Prostate gland (tissue), 2 donors: ENCODE data around the gene FARP1. TPM values are rescaled to one million over a fixed set of nuclear protein-coding genes. Genes with fewer than 3 reads are reported as not detected.

Experiments used
- DNase-seq: peaks from one replicate; pipeline ENCODE4 v3.0.0-alpha.2; 2019; ENCODE audit warnings: low spot score
- H3K27ac ChIP-seq, 2 donors: fragments of 200-600 bp; sonication (generic); 2 replicates each; pipeline ENCODE4 v1.5.1; 2017 to 2019
- H3K27me3 ChIP-seq: fragments of 200-600 bp; sonication (generic); replicated peaks from 2 replicates; pipeline ENCODE4 v1.5.1; 2019; ENCODE audit not compliant: insufficient read depth
- H3K36me3 ChIP-seq, 2 donors: fragments of 200-600 bp; sonication (generic); 1 replicate in 1 of 2; 2 replicates in 1 of 2; pipeline versions ENCODE4 v1.5.1 to v1.8.1; 2017 to 2019
- H3K4me1 ChIP-seq: fragments of 200-600 bp; sonication (generic); replicated peaks from 2 replicates; pipeline ENCODE4 v1.5.1; 2019
- H3K4me3 ChIP-seq, 2 donors: fragments of 200-600 bp; sonication (generic); 2 replicates each; pipeline ENCODE4 v1.5.1; 2017 to 2019
- H3K9me3 ChIP-seq: fragments of 200-600 bp; sonication (generic); 2 replicates; pipeline ENCODE4 v1.5.1; 2017
- POLR2A ChIP-seq: fragments of 450-650 bp; IDR thresholded peaks from one replicate; pipeline ENCODE4 v1.6.1; 2016; ENCODE audit warnings: antibody characterized with exemption, mild to moderate bottlenecking
- POLR2AphosphoS5 ChIP-seq: sonication (generic); formaldehyde crosslinking; IDR thresholded peaks from one replicate; pipeline ENCODE4 v1.6.1; 2017; ENCODE audit warnings: antibody characterized with exemption
- WGBS: methylation state at CpG from one replicate; pipeline ENCODE4 v1.1.5; 2018; 5-methylcytosine and 5-hydroxymethylcytosine counted together
- intact Hi-C: fragments of 100-400 bp; cut with DNase I; formaldehyde crosslinking; loops from one replicate; pipeline ENCODE4 v1.14.2; 2022
- total RNA-seq, 2 donors: library from RNA; depleted of rRNA; stranded (reverse); fragments of >200 nt; gene quantifications; one replicate each; pipeline ENCODE4 v1.1.0, GENCODE V29; 2016
- TF ChIP-seq, protein P1 (sequence below), 4 experiments: fragments of 200-600 bp in 2 of 4; fragments of 450-650 bp in 2 of 4; sonication (generic) in 2 of 4; IDR thresholded peaks; 1 replicate in 3 of 4; 2 replicates in 1 of 4; pipeline ENCODE4 v1.5.1; 2016 to 2019; ENCODE audit warnings: antibody characterized with exemption in 4 of 4, mild to moderate bottlenecking in 2 of 4, moderate library complexity in 2 of 4

Gene FARP1
- total RNA-seq, 2 donors from 2014 or later = 70.6 to 77.5 TPM

DNA sequence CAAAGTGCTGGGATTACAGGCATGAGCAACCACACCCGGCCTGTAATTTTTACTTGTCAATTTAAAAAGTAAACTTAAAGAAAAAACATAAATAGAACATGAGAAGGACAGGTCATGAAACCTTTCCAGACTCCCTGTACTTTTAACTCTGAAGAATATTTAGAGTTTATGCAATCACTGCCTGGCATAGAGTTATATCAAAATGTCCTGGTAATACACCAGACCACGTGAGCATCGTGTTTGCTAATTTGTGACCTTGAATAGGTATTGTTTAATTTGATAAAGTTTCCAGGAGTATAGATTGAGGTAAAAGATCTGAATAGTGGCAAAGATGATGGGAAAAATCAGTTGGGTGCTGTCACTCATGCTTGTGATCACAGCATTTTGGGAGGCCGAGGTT, 115.3 kb downstream of the FARP1 start:
- Histone ChIP-seq H3K36me3 (no peaks in the 10 kb centered on the region), H3K4me1 (no peaks in the 10 kb centered on the region), H3K9me3 (no peaks in the 10 kb centered on the region), H3K4me3 (no peak overlapping the region), H3K27ac (no peak overlapping the region), H3K27me3 (no peaks in the 10 kb centered on the region)
- 83% methylated on average over 4 of the region's 4 CpGs for WGBS
- intact Hi-C loops = no loop called here
- TF ChIP-seq, protein P1, sequence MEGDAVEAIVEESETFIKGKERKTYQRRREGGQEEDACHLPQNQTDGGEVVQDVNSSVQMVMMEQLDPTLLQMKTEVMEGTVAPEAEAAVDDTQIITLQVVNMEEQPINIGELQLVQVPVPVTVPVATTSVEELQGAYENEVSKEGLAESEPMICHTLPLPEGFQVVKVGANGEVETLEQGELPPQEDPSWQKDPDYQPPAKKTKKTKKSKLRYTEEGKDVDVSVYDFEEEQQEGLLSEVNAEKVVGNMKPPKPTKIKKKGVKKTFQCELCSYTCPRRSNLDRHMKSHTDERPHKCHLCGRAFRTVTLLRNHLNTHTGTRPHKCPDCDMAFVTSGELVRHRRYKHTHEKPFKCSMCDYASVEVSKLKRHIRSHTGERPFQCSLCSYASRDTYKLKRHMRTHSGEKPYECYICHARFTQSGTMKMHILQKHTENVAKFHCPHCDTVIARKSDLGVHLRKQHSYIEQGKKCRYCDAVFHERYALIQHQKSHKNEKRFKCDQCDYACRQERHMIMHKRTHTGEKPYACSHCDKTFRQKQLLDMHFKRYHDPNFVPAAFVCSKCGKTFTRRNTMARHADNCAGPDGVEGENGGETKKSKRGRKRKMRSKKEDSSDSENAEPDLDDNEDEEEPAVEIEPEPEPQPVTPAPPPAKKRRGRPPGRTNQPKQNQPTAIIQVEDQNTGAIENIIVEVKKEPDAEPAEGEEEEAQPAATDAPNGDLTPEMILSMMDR (IDR thresholded peaks at IDR 0.05) = no peak
- TF ChIP-seq POLR2AphosphoS5 (no peak), POLR2A (no peak)
- DNase-seq = no peak

DNA sequence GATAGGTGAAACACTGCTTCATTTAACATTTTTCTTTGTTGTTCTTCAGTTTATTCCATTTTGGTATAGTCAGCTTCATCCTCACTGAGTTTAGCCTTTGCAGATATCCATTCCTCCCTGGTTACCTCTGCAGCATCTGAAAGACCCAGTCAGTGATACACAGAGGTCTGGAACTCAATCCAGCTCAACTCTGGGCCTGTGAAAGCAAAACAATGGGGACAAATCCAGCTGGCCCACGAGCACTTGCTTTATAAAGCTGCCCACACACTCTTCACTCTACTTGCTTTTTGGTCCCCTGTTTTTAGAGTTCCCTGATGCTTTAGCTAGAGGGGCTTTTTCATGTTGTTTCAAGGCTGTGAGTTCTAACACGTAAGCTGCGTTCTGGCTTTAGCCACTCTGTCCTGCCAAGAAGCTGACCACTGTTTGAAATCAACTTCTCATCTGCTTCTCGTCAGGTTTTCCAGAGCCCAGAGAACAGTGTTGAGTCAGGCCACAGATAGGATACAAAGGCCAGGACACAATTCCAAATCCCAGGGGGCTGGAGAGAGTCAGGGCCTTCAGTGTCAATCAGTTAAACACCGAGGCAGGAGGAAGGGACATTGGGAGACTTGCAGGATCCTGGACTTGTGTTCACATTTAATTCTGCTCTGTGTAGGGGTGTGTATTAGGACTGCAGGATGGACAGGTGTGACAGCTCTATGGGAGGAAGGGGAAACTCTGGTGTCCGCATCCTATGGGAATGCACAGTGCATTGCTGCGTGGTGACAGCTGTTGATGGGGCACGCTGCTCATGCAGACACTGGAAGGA, 117.7 kb downstream of the FARP1 start:
- DNase-seq = no peak
- WGBS = 62% methylated on average over 8 of the region's 8 CpGs
- H3K27me3 ChIP-seq = no peaks in the 10 kb centered on the region
- no peaks in the 10 kb centered on the region for H3K36me3 ChIP-seq
- H3K9me3 ChIP-seq = no peaks in the 10 kb centered on the region
- intact Hi-C loops = no loop called here
- no peak overlapping the region for H3K27ac ChIP-seq
- H3K4me1 ChIP-seq = no peaks in the 10 kb centered on the region
- no peak overlapping the region for H3K4me3 ChIP-seq
- TF ChIP-seq, protein P1 (IDR thresholded peaks at IDR 0.05) = no peak
- no peak for TF ChIP-seq POLR2A
- TF ChIP-seq POLR2AphosphoS5 = no peak

DNA sequence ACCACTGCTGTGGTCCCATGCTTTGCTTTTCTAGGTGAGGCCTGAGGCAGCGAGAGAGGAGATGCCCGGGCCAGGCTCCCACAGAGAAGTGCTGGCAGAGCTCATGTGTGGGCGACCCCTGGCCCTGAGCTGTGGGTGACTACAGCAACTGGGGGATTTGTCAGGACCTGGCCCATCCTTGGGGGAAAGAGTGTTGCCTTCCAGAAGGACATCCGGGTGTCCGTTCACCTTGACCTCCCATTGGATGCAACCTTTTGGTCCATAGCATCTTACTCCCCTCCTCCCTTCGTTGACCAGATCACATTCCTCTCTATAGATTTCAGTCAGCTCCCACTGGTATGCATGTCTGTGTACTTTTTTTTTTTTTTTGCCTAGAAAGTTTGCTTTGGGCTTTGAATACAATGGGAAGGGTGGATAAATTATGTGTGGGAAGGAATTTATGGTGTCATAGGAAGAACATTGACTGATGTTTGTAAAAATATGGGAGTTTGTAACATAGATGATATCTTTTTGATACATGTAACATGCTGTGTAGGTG, 118.3 kb downstream of the FARP1 start:
- Histone ChIP-seq H3K9me3 (no peaks in the 10 kb centered on the region), H3K36me3 (no peaks in the 10 kb centered on the region), H3K4me1 (no peaks in the 10 kb centered on the region), H3K27ac (no peak overlapping the region), H3K4me3 (no peak overlapping the region), H3K27me3 (no peaks in the 10 kb centered on the region)
- no peak for DNase-seq
- intact Hi-C loops = no loop called here
- WGBS = 64% methylated on average over 6 of the region's 6 CpGs
- TF ChIP-seq POLR2AphosphoS5 (no peak), POLR2A (no peak)
- TF ChIP-seq, protein P1 (IDR thresholded peaks at IDR 0.05) = no peak

DNA sequence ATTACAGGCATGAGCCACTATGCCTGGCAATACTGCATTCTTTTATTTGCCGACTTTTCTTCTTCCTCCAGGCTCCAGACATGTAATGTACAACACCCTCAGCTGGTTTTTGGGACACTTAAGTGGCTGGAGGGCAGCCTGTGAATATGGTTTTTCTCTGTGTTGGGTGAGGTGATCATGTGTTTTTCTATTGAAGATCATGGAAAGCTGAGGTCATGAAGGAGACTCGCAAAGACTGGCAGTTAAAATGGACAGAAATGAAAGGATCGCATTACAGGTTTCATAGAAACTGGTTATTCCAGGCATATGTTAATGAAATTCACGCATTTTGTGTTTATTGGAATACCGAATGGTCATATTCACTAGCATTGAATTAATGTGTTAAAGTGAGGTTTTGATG, 119.4 kb downstream of the FARP1 start:
- Histone ChIP-seq H3K27ac (no peak overlapping the region), H3K9me3 (no peaks in the 10 kb centered on the region), H3K4me1 (no peaks in the 10 kb centered on the region), H3K27me3 (no peaks in the 10 kb centered on the region), H3K36me3 (no peaks in the 10 kb centered on the region), H3K4me3 (no peak overlapping the region)
- no peak for DNase-seq
- intact Hi-C loops = no loop called here
- WGBS = 65% methylated on average over 5 of the region's 5 CpGs
- TF ChIP-seq POLR2AphosphoS5 (no peak), POLR2A (no peak)
- TF ChIP-seq, protein P1 (IDR thresholded peaks at IDR 0.05) = no peak

DNA sequence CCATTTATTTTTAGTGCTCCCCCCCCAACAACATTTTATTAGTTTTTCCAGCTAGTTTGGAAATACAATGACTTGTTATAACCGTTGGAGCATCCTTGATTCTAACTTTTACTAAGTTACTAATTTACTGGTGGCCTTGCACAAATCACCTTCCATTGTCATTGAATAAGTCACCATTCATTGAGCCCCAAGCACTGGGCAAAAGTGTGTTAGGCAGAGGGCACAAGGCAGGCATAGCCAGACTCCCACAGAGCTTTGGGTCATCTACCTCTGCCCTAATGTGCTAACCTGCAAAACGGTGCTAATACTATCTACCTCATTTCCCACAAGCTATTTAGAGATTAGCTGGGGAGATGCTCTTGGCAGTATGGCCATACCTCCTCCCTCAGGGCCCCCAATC, 120.9 kb downstream of the FARP1 start:
- no peaks in the 10 kb centered on the region for H3K4me1 ChIP-seq
- TF ChIP-seq, protein P1 (IDR thresholded peaks at IDR 0.05) = no peak
- no peak for TF ChIP-seq POLR2A
- TF ChIP-seq POLR2AphosphoS5 = no peak
- H3K9me3 ChIP-seq = no peaks in the 10 kb centered on the region
- WGBS = 79% methylated on average over 2 of the region's 2 CpGs
- H3K36me3 ChIP-seq = no peaks in the 10 kb centered on the region
- H3K27ac ChIP-seq = no peak overlapping the region
- no peaks in the 10 kb centered on the region for H3K27me3 ChIP-seq
- no peak overlapping the region for H3K4me3 ChIP-seq
- DNase-seq = no peak
- intact Hi-C loops = no loop called here
